DND-41 (cell line): ENCODE measurements around the gene GSX1.

ENCODE experiments used
- ATAC-seq: fragments of 200-7000 bp; cut with Tn5 transposase; 3 replicates; pipeline ENCODE4 v1.9.1; 2021; ENCODE audit warnings: low read depth; ENCODE audit not compliant: insufficient read depth
- DNase-seq: peaks from one replicate; pipeline ENCODE4 v3.0.0-alpha.2; 2020
- H2AFZ ChIP-seq: 2 replicates; pipeline ENCODE4 v1.6.0; 2012; ENCODE audit warnings: low read depth, low read length
- H3K27ac ChIP-seq: 2 replicates; pipeline ENCODE4 v1.5.1; 2012; ENCODE audit warnings: low read length, inconsistent platforms
- H3K27me3 ChIP-seq: fragments of 200-600 bp; sonication (generic); 2 replicates; pipeline ENCODE4 v1.6.0; 2012; ENCODE audit warnings: low read length, mild to moderate bottlenecking, inconsistent platforms; ENCODE audit not compliant: insufficient read depth, poor library complexity
- H3K36me3 ChIP-seq: 2 replicates; pipeline ENCODE4 v1.5.1; 2012; ENCODE audit warnings: low read length, inconsistent platforms; ENCODE audit not compliant: insufficient read depth
- H3K4me1 ChIP-seq: 2 replicates; pipeline ENCODE4 v1.5.1; 2012; ENCODE audit warnings: mild to moderate bottlenecking, low read length; ENCODE audit not compliant: insufficient read depth
- H3K4me2 ChIP-seq: 2 replicates; pipeline ENCODE4 v1.6.0; 2012; ENCODE audit warnings: mild to moderate bottlenecking, moderate library complexity, low read length, inconsistent platforms; ENCODE audit not compliant: insufficient read depth
- H3K4me3 ChIP-seq, 2 experiments: fragments of 200-600 bp in 1 of 2; shearing (Covaris generic) in 1 of 2; 2 replicates each; pipeline ENCODE4 v1.5.1; 2012 to 2016; ENCODE audit warnings: inconsistent platforms in 2 of 2, low read length in 2 of 2, mild to moderate bottlenecking in 2 of 2, low read depth in 1 of 2, moderate library complexity in 1 of 2
- H3K79me2 ChIP-seq: 2 replicates; pipeline ENCODE4 v1.6.0; 2012; ENCODE audit warnings: low read length, inconsistent platforms; ENCODE audit not compliant: insufficient read depth
- H3K9ac ChIP-seq: 2 replicates; pipeline ENCODE4 v1.6.0; 2012; ENCODE audit warnings: low read depth, mild to moderate bottlenecking, inconsistent platforms, low read length, moderate library complexity
- H3K9me3 ChIP-seq: 2 replicates; pipeline ENCODE4 v1.5.1; 2012; ENCODE audit warnings: low read length, moderate library complexity, mild to moderate bottlenecking, inconsistent platforms; ENCODE audit not compliant: insufficient read depth, severe bottlenecking
- H4K20me1 ChIP-seq: 2 replicates; pipeline ENCODE4 v1.6.0; 2012; ENCODE audit warnings: low read length; ENCODE audit not compliant: insufficient read depth
- CTCF ChIP-seq: IDR thresholded peaks from 2 replicates; pipeline ENCODE4 v1.5.1; 2012; ENCODE audit warnings: borderline replicate concordance, low read length, moderate library complexity, mild to moderate bottlenecking; ENCODE audit not compliant: poor library complexity, severe bottlenecking; ENCODE audit errors: extremely low read depth
- EZH2 ChIP-seq: IDR thresholded peaks from 3 replicates; pipeline ENCODE4 v1.6.1; 2012; ENCODE audit warnings: borderline replicate concordance, low read depth, mild to moderate bottlenecking, moderate library complexity, low read length, inconsistent platforms; ENCODE audit not compliant: severe bottlenecking

Gene GSX1

GRCh38 chr13:27774169-27774568 lies 18.1 kb upstream of the GSX1 start:
- Histone ChIP-seq H3K4me2 (no peak overlapping the region), H3K4me3 (no peak overlapping the region), H3K4me1 (no peaks in the 10 kb centered on the region), H3K27ac (no peak overlapping the region), H3K9ac (no peak overlapping the region), H2AFZ (no peak overlapping the region), H3K36me3 (no peaks in the 10 kb centered on the region), H3K27me3 (no peaks in the 10 kb centered on the region), H4K20me1 (no peaks in the 10 kb centered on the region), H3K79me2 (no peaks in the 10 kb centered on the region), H3K9me3 (no peaks in the 10 kb centered on the region)
- DNase-seq (no peak), ATAC-seq (no peak)
- TF ChIP-seq CTCF (no peak), EZH2 (no peak)

- no peaks in the 10 kb centered on the region for H3K36me3 ChIP-seq
- TF ChIP-seq CTCF (no peak), EZH2 (no peak)
- no peak overlapping the region for H2AFZ ChIP-seq
- H3K27me3 ChIP-seq: no peaks in the 10 kb centered on the region
- no peak overlapping the region for H3K4me3 ChIP-seq
- DNase-seq (no peak), ATAC-seq (no peak)
- H3K9me3 ChIP-seq: no peaks in the 10 kb centered on the region
- no peaks in the 10 kb centered on the region for H3K4me1 ChIP-seq
- H3K79me2 ChIP-seq: no peaks in the 10 kb centered on the region
- no peak overlapping the region for H3K4me2 ChIP-seq
- no peaks in the 10 kb centered on the region for H4K20me1 ChIP-seq
- H3K9ac ChIP-seq: no peak overlapping the region
- no peak overlapping the region for H3K27ac ChIP-seq
Measured at GRCh38 chr13:27774651-27775050, 17.6 kb upstream of the GSX1 start.

DNA sequence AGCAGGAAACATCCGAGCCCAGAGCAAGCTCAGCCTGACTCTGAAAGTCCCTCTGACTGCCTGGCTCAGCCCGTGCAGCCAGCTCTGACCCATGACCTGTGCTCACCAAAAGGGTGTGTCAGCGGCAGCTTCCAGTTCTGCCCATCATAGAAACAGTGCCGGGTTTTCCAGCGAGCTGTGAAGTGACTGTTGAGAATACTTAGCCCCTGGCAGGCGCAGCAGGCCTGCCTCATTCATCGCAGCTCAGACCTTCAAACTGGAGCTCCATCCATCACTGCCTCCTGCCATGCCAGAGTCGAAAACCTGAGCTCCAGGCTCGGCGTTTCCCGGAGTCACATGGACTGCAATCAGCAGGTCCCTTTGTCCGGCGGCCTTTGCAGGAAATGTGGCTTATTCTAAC lies 16.3 kb upstream of the GSX1 start:
- TF ChIP-seq EZH2 (no peak), CTCF (no peak)
- Histone ChIP-seq H3K4me2 (no peak overlapping the region), H3K9ac (no peak overlapping the region)

DNA sequence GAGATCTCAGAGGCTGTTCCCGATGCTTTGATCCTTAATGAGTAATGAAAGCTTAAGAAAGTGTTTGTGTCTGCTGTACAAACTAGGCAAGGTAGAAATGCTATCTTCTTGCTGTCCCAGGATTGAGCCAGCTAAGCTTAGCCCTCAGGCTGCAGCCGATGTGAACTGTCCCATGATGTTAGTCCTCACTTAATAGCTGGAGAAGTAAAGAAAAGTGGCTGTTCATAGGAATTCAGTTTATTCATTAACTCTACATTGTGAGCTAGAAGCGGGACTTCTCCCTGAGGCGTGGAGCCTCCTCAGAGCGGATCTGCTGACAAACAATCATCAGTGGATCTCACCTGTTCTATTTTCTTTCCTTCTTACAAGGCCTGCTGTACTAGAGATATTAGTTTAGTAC lies 10.1 kb upstream of the GSX1 start:
- no peak for TF ChIP-seq CTCF
- no peak for TF ChIP-seq EZH2
- Histone ChIP-seq H3K27me3 (no peaks in the 10 kb centered on the region), H3K4me3 (no peak overlapping the region)

More for the DNA sequence above, 16.3 kb upstream of the GSX1 start:
- Histone ChIP-seq H3K4me3 (no peak overlapping the region), H3K27me3 (no peaks in the 10 kb centered on the region), H3K27ac (no peak overlapping the region), H3K4me1 (no peaks in the 10 kb centered on the region), H2AFZ (no peak overlapping the region), H3K9me3 (no peaks in the 10 kb centered on the region), H3K79me2 (no peaks in the 10 kb centered on the region), H3K36me3 (no peaks in the 10 kb centered on the region), H4K20me1 (no peaks in the 10 kb centered on the region)
- ATAC-seq (no peak), DNase-seq (no peak)

More for the DNA sequence above, 10.1 kb upstream of the GSX1 start:
- H3K9me3 ChIP-seq: no peaks in the 10 kb centered on the region
- no peak overlapping the region for H2AFZ ChIP-seq
- DNase-seq (no peak), ATAC-seq (no peak)
- H3K36me3 ChIP-seq: no peaks in the 10 kb centered on the region
- no peaks in the 10 kb centered on the region for H3K79me2 ChIP-seq
- no peak overlapping the region for H3K27ac ChIP-seq
- no peak overlapping the region for H3K4me2 ChIP-seq
- H3K9ac ChIP-seq: no peak overlapping the region
- H4K20me1 ChIP-seq: no peaks in the 10 kb centered on the region
- H3K4me1 ChIP-seq: no peaks in the 10 kb centered on the region
